HG03439 (cell line): Measurements from ENCODE around the gene ZCCHC18.
A peak's percentile ranks its signal among the peaks of the same experiment; 100 is the strongest.

Experiments
- ATAC-seq: cut with Tn5 transposase; IDR thresholded peaks from one replicate; pipeline ENCODE4 v1.9.1; 2021; ENCODE audit warnings: mild to moderate bottlenecking, moderate library complexity; ENCODE audit not compliant: unreplicated experiment

The ZCCHC18 gene

DNA sequence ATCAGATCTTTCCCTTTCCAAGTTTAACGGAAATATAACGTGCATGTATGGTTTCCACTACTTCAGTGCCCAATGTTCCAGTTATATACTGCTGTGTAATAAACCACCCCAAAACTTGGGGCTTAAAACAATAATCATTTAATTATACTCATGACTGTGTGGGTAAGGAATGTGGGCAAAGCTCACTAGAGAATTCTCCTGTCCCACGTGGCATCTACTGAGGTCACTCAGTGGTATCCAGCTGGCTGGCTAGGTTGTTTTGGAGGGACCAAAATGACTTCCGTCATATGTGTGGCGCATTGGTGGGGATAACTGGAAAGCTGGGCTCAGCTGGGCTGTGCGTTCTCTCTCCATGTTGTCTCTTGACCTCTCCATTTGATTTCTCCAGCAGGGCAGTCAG is 18.5 kb downstream of the ZCCHC18 start:
- ATAC-seq = no peak

DNA sequence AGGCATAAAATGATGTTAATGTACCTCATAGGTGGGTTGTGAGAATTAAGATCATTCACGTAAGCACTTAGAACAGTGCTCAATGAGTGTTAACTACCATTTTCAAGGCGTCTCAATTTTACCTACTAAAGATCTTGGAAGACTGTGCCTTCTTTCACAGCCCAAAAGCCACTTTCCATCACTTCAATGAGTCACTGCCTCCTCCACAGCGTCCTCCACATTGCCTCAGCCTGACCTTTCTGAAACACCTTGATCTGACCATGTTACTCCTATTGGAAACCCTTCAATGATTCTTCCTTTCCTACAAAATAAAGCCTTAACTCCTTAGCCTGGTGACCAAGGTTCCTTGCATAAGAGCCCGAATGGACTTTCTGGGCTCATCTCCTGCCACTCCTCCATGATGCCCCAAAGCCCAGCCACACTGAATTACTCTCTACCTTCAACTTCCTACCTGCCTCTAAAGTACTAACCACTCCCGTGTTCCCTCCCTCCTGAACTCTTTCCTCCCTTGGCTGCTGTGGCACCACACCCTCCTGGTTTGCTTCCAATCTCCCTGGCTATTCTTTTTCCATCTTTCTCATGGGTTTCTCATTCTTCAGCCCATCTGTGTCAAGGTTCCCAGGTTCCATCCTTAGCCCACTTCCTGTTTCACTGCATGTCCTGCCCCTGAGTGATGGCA is 22.4 kb downstream of the ZCCHC18 start:
- ATAC-seq = no peak

DNA sequence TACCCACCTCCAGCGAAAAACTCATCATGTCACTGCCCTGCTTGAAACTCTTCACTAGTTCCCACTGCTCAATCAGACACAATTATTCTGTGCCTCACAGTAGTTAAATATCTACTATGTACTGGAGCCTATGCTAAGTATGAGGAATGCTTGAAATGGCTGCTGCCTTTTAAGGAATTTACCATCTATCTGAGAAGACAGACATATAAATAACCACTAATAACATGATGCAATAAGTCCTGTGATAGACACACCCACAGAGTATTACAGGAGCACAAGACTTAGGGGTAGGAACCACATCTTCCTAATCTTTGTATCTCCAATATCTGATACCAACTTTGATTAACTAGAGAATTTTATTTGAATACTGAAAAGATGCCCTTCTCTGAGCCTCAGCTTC is 23.4 kb downstream of the ZCCHC18 start:
- ATAC-seq = no peak

DNA sequence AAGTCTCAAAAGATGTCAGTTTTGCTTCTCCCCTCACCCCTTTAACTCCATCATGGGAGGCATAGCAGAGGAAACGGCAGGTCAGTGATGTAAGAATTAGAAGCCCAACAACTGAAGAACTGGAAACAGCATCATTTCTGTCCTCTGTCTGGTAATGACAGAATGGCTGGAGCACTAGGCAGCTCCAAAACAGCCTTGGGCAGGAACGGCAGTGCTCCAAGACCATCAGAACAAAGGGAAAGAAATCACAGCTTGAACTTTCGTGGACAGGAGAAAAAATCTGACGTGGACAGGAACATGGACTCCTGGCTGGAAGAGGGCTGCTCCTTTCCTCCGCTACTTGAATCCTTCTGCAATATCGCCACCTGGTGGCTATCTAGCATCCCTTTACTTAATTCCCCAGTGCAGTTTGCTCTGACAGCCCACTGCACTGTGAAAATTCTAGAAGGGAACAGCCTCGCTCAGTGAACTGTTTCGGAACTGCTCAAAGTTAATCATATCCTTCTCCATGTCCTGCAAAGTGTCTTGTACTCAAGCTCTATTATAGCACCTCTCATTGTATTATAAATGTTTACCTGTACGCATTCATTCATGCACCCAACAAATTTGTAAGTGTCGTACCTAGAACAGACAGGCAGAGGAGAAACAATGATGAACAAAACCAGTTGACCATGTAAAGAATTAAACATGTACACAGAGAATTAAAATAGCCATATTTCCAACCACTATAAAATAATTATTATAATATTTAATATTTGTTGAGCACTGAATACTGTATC is 24.1 kb downstream of the ZCCHC18 start:
- peak; percentile 70 for ATAC-seq

DNA sequence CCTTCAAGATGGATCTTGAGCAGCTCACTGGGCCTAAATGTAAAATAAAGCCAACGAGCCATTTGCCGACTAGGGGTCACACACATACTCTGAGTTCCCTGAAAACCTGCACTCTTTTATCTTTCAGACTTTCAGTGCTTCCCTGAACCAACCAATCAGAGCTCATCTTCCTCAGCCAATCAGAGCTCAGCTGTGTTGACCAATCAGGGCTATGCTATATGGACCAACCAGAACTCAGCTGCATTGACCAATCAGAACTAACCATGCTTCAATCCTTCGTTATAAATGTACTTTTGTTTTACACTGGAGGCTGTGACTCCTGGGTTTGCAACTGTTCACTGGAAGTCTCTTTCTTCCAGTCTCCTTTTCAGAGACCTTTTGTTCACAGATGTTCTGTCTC is 25.2 kb downstream of the ZCCHC18 start:
- no peak for ATAC-seq

DNA sequence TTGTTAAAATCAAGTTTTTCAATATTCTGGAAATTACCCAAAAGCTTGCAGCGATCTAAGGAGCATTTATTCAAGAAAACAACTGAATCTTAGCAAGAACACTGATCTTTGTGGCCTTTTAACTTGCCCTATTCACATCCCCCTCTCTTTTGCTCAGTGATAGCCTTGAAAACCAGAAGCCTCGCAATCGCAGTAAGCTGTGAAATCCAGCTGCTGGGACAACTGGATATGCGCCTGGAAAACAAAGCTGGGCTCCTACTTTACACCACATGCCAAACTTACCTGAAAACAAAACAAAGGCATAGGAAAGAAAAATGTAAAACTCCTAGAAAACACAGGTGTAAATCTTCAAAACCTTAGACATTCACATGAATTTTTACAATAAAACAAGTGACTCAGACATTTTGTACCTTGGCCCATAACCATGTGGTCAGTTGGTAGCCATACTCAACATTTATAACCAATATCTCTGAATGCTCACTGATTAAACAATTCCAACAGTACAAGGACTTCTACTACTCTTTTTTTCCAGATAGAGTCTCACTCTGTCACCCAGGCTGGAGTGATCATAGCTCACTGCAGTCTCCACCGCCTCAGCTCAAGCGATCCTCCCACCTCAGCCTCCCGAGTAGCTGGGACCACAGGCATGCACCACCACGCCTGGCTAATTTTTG is 28.9 kb downstream of the ZCCHC18 start:
- no peak for ATAC-seq

DNA sequence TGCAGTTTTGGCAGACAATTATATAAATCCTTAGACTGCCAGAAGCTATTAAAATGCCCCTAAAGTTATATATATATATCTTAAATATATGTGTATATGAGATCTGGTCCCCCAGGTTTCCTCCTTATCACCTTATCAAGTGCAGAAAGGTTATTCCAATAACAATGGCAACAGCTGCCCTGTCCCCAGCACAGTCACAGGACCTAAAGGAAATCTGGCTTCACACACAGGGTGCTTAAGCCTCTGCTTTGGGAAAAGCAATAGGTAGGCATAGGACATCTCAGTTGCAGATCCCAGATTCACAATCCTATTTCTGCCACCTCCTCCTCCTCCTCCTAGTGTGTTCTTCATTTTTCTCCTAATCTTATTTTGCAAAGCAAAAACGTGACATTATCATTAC is 38.7 kb downstream of the ZCCHC18 start:
- no peak for ATAC-seq

DNA sequence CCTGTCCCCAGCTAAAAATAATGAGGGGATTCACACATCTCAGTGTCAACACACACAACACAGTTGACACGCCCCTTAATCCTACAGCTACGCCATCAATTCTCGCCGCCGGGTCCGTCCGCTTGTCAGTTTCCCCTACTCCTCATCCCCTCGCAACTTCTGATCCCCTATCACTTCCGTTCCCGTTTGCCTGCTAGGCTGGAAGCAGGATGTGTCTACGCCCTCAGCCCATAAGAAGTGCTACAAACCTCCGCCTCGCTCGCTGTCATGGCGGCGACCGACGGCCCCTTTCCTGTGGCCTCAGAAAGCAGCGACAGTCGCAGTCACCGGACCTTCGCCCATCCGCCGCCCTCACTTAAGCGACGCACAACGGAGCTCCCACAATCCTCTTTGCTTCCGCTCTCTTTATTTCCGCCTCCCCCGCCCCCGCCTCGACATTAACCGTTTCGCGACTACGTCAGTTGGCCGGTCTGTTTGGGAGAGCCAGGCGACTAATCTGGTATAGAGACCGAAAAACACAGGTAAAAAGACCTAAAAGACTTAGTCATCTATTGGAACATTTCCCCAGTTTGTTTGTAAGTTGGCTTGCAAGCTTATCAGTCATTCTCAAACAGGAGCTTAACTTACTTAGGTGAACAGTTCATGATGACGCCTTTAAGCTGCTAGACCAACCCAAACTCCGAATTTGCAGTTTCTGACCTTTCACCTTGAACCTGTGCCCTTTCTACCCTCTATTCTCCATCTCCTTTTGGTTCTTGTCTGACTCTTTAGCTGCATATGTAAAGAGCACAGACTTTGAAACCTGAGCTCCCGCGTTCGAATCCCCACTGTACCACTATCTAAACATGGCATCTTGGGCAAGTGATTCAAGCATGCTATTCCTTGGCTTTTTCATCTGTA is 44.6 kb downstream of the ZCCHC18 start, which contains the start of gene SLC25A53:
SLC25A53 (minus strand) TSS at position 380 of the 900 bp plus-strand sequence. CDS start 51,752 bp downstream, outside the sequence.
- peak; percentile 88 for ATAC-seq
